Measurements from ENCODE around the gene ARX. TPM values are rescaled to one million over a fixed set of nuclear protein-coding genes. Genes with fewer than 3 reads are reported as not detected.

The ARX gene
- not detected for polyA plus RNA-seq (2012; ENCODE audit: insufficient read length, low read depth)

GRCh38 chrX:25015486-25016360, at the start of gene ARX:
Gene ARX, minus strand, starts transcription at chrX:25015965. Its CDS starts 228 bp downstream, at chrX:25015737.
- TF ChIP-seq REST (IDR thresholded peaks at IDR 0.05; ENCODE audit: insufficient read depth in 1 of 2, low read depth in 2 of 2, low read length in 2 of 2) (no peak), FOXP2 (optimal IDR thresholded peaks at IDR 0.05; ENCODE audit: borderline replicate concordance, extremely low read depth, extremely low read length, insufficient read depth) (no peak), SIN3A (IDR thresholded peaks at IDR 0.05; ENCODE audit: borderline replicate concordance, insufficient read depth, low read length) (no peak), TAF1 (IDR thresholded peaks at IDR 0.05; ENCODE audit: borderline replicate concordance, insufficient read depth, low read length) (no peak), POLR2AphosphoS5 (IDR thresholded peaks at IDR 0.05; ENCODE audit: low read depth, low read length) (no peak)

GRCh38 chrX:25059273-25059672, 43.5 kb upstream of the ARX start:
- TF ChIP-seq SIN3A (IDR thresholded peaks at IDR 0.05; ENCODE audit: borderline replicate concordance, insufficient read depth, low read length) (no peak), TAF1 (IDR thresholded peaks at IDR 0.05; ENCODE audit: borderline replicate concordance, insufficient read depth, low read length) (no peak), POLR2AphosphoS5 (IDR thresholded peaks at IDR 0.05; ENCODE audit: low read depth, low read length) (no peak), REST (IDR thresholded peaks at IDR 0.05; ENCODE audit: insufficient read depth in 1 of 2, low read depth in 2 of 2, low read length in 2 of 2) (no peak)

GRCh38 chrX:25052798-25053534, 37.2 kb upstream of the ARX start:
- TF ChIP-seq REST (IDR thresholded peaks at IDR 0.05; ENCODE audit: insufficient read depth in 1 of 2, low read depth in 2 of 2, low read length in 2 of 2) (no peak), FOXP2 (optimal IDR thresholded peaks at IDR 0.05; ENCODE audit: borderline replicate concordance, extremely low read depth, extremely low read length, insufficient read depth) (no peak), POLR2AphosphoS5 (IDR thresholded peaks at IDR 0.05; ENCODE audit: low read depth, low read length) (no peak), TAF1 (IDR thresholded peaks at IDR 0.05; ENCODE audit: borderline replicate concordance, insufficient read depth, low read length) (no peak), SIN3A (IDR thresholded peaks at IDR 0.05; ENCODE audit: borderline replicate concordance, insufficient read depth, low read length) (no peak)

GRCh38 chrX:25049971-25050370, 34.2 kb upstream of the ARX start:
- TF ChIP-seq TAF1 (IDR thresholded peaks at IDR 0.05; ENCODE audit: borderline replicate concordance, insufficient read depth, low read length) (no peak), POLR2AphosphoS5 (IDR thresholded peaks at IDR 0.05; ENCODE audit: low read depth, low read length) (no peak), SIN3A (IDR thresholded peaks at IDR 0.05; ENCODE audit: borderline replicate concordance, insufficient read depth, low read length) (no peak), FOXP2 (optimal IDR thresholded peaks at IDR 0.05; ENCODE audit: borderline replicate concordance, extremely low read depth, extremely low read length, insufficient read depth) (no peak), REST (IDR thresholded peaks at IDR 0.05; ENCODE audit: insufficient read depth in 1 of 2, low read depth in 2 of 2, low read length in 2 of 2) (no peak)
